Left lung (tissue), 10 donors: Measurements from ENCODE around the gene NPY2R. TPM values are rescaled to one million over a fixed set of nuclear protein-coding genes. Genes with fewer than 3 reads are reported as not detected.
A peak's percentile ranks its signal among the peaks of the same experiment; 100 is the strongest.

Experiments
- ATAC-seq: fragments of 200-7000 bp; cut with Tn5 transposase; one replicate; pipeline ENCODE4 v1.9.1; 2020; ENCODE audit warnings: moderate library complexity
- DNase-seq, 4 donors: peaks; one replicate each; pipeline ENCODE4 v3.0.0-alpha.2; 2013 to 2020
- H3K27ac ChIP-seq, 2 donors: fragments of 200-600 bp; sonication (generic) in 1 of 2; one replicate each; pipeline versions ENCODE4 v1.5.0 to v1.8.0; 2020 to 2021
- H3K27me3 ChIP-seq, 2 donors: fragments of 200-600 bp; sonication (generic) in 1 of 2; one replicate each; pipeline versions ENCODE4 v1.5.0 to v1.8.0; 2020 to 2021
- H3K36me3 ChIP-seq, 2 donors: fragments of 200-600 bp; sonication (generic) in 1 of 2; one replicate each; pipeline versions ENCODE4 v1.5.0 to v1.8.0; 2020 to 2021
- H3K4me1 ChIP-seq, 2 donors: fragments of 200-600 bp; one replicate each; pipeline ENCODE4 v1.8.0; 2021
- H3K4me3 ChIP-seq, 2 donors: fragments of 200-600 bp; sonication (generic) in 1 of 2; one replicate each; pipeline versions ENCODE4 v1.5.0 to v1.8.0; 2020 to 2021; ENCODE audit warnings: mild to moderate bottlenecking in 1 of 2
- H3K9me3 ChIP-seq, 2 donors: fragments of 200-600 bp; sonication (generic) in 1 of 2; one replicate each; pipeline versions ENCODE4 v1.5.0 to v1.8.0; 2020 to 2021
- intact Hi-C, 2 donors: fragments of 100-400 bp; cut with DNase I; formaldehyde crosslinking; loops; one replicate each; pipeline versions ENCODE4 v1.11.2 to v1.14.2; 2022
- polyA plus RNA-seq, 6 donors: library from polyadenylated mRNA; unstranded; fragments of 120-200 nt; gene quantifications; one replicate each; pipeline ENCODE4 v1.2.1, GENCODE V29; 2013; ENCODE audit not compliant: insufficient read length in 6 of 6
- total RNA-seq, 2 donors: library from RNA; stranded (reverse); fragmentation: NEBNext Ultra II Directional; extraction: Animal tissue kit (Norgen Biotek cat#: 25700); gene quantifications; one replicate each; pipeline ENCODE4 v1.2.1, GENCODE V29; 2021
- TF ChIP-seq, protein P1 (sequence below), 2 donors: fragments of 200-600 bp; sonication (generic) in 1 of 2; IDR thresholded peaks; one replicate each; pipeline versions ENCODE4 v1.5.0 to v1.8.0; 2021; ENCODE audit warnings: antibody characterized with exemption in 2 of 2
- donor health status: DM: no; HTN: yes; CAD: no.
- donor health status: DM: no; HTN: no; CAD: no.

The NPY2R gene
- total and polyA plus RNA-seq, 8 donors, result 0.08 to 0.14 (median 0.11) TPM; not detected in 4

DNA sequence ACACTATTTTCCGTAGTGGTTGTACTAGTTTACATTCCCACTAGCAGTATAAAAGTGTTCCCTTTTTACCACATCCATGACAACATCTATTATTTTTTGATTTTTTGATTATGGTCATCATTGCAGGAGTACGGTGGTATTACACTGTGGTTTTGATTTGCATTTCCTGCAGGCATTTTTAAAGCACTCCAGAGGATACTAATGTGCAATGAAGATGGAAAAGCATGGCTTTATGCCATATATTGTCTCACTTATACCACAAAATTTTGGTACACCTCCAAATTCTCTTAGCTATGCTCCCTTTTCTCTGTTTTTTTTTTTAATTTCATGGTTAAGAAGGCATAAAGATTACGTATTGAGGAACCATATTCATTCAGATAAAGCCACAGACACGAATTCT lies 35.1 kb upstream of the NPY2R start:
- Histone ChIP-seq H3K36me3 (no peaks in the 10 kb centered on the region), H3K27ac (no peak overlapping the region), H3K4me1 (no peaks in the 10 kb centered on the region), H3K9me3 (no peaks in the 10 kb centered on the region), H3K27me3 (no peaks in the 10 kb centered on the region), H3K4me3 (no peak overlapping the region)
- intact Hi-C loops, result no loop called here
- ATAC-seq (no peak), DNase-seq (no peak)
- TF ChIP-seq, protein P1, sequence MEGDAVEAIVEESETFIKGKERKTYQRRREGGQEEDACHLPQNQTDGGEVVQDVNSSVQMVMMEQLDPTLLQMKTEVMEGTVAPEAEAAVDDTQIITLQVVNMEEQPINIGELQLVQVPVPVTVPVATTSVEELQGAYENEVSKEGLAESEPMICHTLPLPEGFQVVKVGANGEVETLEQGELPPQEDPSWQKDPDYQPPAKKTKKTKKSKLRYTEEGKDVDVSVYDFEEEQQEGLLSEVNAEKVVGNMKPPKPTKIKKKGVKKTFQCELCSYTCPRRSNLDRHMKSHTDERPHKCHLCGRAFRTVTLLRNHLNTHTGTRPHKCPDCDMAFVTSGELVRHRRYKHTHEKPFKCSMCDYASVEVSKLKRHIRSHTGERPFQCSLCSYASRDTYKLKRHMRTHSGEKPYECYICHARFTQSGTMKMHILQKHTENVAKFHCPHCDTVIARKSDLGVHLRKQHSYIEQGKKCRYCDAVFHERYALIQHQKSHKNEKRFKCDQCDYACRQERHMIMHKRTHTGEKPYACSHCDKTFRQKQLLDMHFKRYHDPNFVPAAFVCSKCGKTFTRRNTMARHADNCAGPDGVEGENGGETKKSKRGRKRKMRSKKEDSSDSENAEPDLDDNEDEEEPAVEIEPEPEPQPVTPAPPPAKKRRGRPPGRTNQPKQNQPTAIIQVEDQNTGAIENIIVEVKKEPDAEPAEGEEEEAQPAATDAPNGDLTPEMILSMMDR (IDR thresholded peaks at IDR 0.05), result no peak

GRCh38 chr4:155174668-155175067 lies 33.8 kb upstream of the NPY2R start:
- no peaks in the 10 kb centered on the region for H3K27me3 ChIP-seq
- H3K36me3 ChIP-seq, result no peaks in the 10 kb centered on the region
- H3K4me3 ChIP-seq, result no peak overlapping the region
- no peak overlapping the region for H3K27ac ChIP-seq
- no peaks in the 10 kb centered on the region for H3K9me3 ChIP-seq
- TF ChIP-seq, protein P1 (IDR thresholded peaks at IDR 0.05), result no peak
- intact Hi-C loops, result no loop called here
- DNase-seq, result no peak
- ATAC-seq, result no peak
- H3K4me1 ChIP-seq, result no peaks in the 10 kb centered on the region

DNA sequence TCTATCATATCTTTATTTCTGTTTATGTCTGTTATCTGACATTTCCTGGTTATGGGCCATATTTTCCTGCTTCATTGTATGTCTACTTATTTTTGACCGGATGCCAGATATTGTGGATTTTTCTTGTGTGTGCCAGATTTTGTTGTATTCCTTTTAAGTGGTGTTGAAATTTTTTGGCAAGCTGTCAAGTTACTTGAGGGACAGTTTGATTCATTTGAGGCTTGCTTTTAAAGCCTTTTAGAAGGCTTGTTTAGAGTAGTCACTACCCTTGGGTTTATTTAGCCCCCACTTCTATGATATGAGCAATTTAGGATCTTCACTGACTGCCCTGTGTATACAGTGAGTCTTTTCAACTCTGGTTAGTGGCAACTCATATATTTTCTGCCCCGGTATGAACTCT lies 29.2 kb upstream of the NPY2R start:
- no peak for ATAC-seq

GRCh38 chr4:155186972-155187371 lies 21.5 kb upstream of the NPY2R start:
- TF ChIP-seq, protein P1 (IDR thresholded peaks at IDR 0.05), result no peak
- no peak for ATAC-seq
- no peak for DNase-seq
- Histone ChIP-seq H3K4me3 (no peak overlapping the region), H3K27ac (no peak overlapping the region), H3K36me3 (no peaks in the 10 kb centered on the region), H3K27me3 (no peaks in the 10 kb centered on the region), H3K4me1 (no peaks in the 10 kb centered on the region), H3K9me3 (no peaks in the 10 kb centered on the region)
- intact Hi-C loops, result no loop called here

More for the DNA sequence above, 29.2 kb upstream of the NPY2R start:
- no peaks in the 10 kb centered on the region for H3K9me3 ChIP-seq
- DNase-seq, result peak in 2 of 4 donors; percentile 85 to 86
- H3K4me3 ChIP-seq, result no peak overlapping the region
- TF ChIP-seq, protein P1 (IDR thresholded peaks at IDR 0.05), result no peak
- H3K4me1 ChIP-seq, result no peaks in the 10 kb centered on the region
- no peak overlapping the region for H3K27ac ChIP-seq
- intact Hi-C loops, result no loop called here
- no peaks in the 10 kb centered on the region for H3K36me3 ChIP-seq
- no peaks in the 10 kb centered on the region for H3K27me3 ChIP-seq

- no peak overlapping the region for H3K27ac ChIP-seq
- DNase-seq, result no peak
- no peak overlapping the region for H3K4me3 ChIP-seq
- intact Hi-C loops, result no loop called here
- no peaks in the 10 kb centered on the region for H3K4me1 ChIP-seq
- no peaks in the 10 kb centered on the region for H3K9me3 ChIP-seq
- no peaks in the 10 kb centered on the region for H3K27me3 ChIP-seq
- ATAC-seq, result no peak
- H3K36me3 ChIP-seq, result no peaks in the 10 kb centered on the region
- TF ChIP-seq, protein P1 (IDR thresholded peaks at IDR 0.05), result no peak
These were observed 20.4 kb upstream of the NPY2R start for GRCh38 chr4:155187989-155188388.
